PC-3 (cell line): ENCODE data around the gene UBE2E1.

Experiments used
- CTCF ChIP-seq: fragments of 300-600 bp; sonication (generic); conservative IDR thresholded peaks from 2 replicates; pipeline ENCODE4 v1.5.1; 2017; ENCODE audit warnings: antibody characterized with exemption, low read depth, mild to moderate bottlenecking, low read length
- EZH2 ChIP-seq: fragments of 300-600 bp; sonication (generic); IDR thresholded peaks from one replicate; pipeline ENCODE4 v1.6.1; 2017; ENCODE audit warnings: antibody characterized with exemption, mild to moderate bottlenecking, low read length; ENCODE audit not compliant: unreplicated experiment
- EZH2phosphoT487 ChIP-seq: fragments of 300-600 bp; sonication (generic); IDR thresholded peaks from 2 replicates; pipeline ENCODE4 v1.6.1; 2018; ENCODE audit warnings: mild to moderate bottlenecking, antibody characterized with exemption, low read length, borderline replicate concordance

GRCh38 chr3:23805633-23806533 is at the start of gene UBE2E1:
- no peak for TF ChIP-seq CTCF
- TF ChIP-seq EZH2: no peak
- TF ChIP-seq EZH2phosphoT487: no peak
